ENCODE measurements around the gene CACFD1.

The CACFD1 gene

DNA sequence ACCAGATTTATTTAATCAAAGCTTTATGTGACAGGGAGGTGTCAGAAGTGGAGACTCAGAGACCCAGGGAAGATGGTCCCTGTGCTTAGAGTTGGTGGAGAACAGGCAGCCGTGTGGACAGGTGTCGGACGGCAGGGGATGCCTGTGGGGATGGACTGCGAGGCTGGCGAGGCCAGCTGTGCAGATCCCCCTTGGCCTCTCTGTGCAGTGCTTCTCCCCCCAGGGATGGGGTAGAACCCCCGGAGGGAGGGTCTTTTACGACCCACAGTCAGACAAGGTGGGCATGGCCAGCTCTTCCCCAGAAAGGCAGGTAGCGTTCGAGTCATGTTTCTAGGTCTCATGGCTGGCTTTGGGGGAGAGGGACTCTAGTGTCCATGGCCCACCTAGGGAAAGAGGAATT is 23.8 kb downstream of the CACFD1 start:
- DNase-seq (ENCODE audit: low spot score), result no peak

DNA sequence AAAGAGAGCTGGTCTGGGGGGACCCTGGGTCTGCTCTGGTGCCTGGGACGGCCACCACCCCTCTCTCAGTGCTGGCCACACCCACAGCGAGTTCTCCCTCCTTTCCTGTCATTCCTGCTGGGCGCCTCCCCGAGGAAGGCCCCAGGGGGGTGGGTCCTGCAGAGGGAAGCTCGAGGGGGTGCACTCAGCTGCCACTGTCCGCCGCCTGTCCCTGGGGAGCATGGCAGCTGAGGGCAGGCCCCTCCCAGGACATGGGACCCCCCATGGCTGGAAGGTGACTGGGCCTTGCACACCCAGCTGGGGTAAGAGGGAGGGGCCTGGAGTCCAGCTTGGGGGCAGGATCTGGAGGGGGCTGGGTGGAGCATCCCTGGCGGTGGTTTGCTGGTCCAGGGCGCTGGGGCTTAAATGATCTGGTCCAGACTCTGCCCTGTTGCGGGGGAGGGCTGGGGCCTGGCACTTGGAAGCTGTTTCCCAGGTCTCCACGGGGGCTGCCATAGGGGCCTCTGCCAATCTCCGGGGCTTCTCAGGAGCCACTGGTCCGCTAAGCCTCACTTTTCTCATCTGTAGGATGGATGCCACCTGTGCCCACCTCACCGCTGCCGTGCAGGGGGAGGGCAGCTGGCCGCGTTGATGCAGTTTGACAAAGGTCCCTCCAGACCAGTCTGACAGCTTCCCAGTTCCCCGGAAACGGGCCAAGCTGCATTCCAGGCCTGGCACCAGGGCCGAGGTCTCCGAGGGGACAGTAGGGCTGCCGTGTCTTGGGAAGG is 25.1 kb downstream of the CACFD1 start:
- DNase-seq (ENCODE audit: low spot score), result no peak

DNA sequence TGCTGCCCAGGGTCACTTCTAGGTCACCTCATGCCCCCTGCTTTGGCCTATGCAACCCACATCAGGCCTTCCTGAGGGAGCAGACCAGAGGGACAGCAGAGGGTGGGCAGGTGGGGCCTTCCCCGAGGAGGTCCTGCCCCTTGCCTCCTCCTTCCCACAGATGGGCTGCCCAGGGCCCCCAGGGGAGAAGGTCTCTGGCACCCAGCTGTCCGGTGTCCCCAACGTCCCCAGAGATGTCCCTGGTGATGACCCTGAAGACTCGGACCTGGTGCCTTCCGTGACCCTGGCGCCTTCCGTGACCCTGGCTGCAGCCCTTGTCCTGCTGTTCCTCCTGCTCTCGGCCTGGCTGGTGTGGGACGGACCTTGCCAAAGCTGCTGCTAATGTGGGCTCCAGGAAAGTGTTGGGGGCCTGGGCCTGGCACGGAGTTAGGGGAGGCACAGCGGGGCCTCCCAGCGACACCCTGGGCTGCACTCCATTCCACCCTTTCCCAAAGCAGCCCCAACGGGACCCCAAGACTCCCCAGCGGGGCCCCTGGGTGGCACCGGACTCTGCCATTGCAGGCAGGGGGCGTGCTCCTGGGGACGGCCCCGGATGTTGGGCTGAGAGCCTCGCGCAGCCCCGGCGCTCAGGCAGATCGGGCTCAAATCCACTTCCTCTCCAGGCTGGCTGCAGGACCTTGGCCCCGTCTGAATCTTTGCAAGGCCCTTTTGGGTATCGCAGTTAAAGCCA is 25.9 kb downstream of the CACFD1 start:
- no peak for DNase-seq (ENCODE audit: low spot score)

DNA sequence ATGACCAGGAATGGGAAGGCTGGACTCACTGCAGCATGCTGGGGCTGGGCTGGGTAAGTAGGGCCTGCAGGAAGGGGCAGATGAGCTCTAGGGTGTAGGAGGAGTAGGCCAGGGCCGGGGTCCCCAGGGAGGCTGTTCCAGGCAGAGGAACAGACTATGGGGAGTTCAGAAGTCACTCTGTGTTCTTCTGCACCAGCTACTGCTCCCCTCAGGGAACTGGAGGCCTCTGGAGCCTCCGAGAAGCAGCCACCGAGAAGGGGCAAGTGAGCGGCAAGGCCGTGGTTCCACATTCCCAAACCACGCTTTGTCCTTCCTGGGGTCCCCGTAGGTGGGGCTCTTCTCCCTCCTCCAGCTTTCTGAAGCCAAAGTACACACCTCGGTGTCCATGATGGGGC is 27.6 kb downstream of the CACFD1 start:
- no peak for DNase-seq (ENCODE audit: low spot score)

DNA sequence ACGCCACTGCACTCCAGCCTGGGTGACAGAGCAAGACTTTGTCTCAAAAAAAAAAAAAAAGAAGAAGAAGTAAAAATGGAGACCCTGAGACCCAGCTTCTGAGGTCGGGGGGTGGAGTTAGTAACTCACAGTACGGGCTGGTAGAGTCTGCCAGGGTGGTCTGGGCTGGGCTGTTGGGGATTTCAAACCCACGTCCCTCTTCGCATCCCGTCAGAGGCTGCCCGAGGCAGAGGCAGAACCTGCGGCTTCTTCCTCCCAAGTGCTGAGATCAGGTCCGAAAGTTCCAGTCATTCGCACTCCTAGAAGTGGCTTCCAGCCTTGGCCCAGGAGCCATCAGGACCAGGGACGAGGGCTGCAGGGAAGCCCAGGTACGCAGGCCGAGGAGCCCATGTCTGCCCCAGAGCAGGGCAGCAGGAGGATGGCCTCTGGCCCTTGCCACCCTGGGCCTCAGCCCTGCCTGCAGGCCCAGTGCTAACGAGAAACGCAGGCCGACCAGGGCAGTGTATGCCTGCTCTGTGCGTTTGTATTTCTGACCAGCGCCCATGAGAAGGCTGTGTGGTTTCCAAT is 29.0 kb downstream of the CACFD1 start:
- no peak for DNase-seq (ENCODE audit: low spot score)

DNA sequence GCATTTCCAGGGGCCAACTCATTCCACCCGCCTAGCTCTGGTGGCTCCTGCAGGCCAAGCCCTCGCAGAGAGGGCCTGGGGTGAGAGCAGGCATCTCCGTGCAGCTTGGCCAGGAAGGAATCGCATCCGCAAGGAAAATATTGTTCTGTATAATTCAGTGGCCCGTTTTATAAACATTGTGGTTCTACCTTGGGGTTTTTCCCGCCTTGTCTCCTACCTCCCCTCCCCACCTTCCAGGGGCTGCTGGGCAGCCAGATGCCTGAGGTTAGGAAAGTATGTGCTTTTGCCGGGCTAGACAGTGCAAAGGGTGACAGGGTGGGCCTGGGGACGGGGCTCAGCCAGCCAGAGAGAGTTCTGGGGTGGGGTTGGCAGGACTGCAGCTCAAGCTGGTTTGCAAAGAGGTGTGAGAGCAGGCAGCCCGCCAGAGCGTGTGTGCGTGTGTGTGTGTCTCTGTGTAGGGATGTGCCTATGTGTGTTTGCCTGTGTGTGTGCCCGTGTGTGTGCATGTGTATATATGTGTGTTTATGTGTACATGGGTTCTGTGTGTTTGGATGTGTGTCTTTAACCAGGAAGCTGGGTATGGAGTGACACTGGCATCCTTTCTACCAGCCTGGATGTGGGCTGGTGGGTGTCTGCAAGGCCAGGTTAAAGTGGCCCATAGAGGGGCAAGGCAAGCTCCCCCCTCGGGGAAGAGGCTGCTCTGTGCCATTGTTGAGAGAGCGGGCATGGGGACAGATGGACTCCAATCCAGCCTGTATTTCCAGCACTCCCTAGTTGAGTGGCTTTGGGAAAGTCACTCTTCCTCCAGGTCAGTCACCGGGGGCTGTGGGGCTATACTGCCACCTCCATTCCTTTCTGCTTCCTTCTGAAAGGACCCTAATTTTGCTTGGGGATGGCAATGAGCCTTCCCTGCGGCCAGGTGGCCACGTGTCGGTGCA is 29.7 kb downstream of the CACFD1 start:
- DNase-seq (ENCODE audit: low spot score), result no peak

DNA sequence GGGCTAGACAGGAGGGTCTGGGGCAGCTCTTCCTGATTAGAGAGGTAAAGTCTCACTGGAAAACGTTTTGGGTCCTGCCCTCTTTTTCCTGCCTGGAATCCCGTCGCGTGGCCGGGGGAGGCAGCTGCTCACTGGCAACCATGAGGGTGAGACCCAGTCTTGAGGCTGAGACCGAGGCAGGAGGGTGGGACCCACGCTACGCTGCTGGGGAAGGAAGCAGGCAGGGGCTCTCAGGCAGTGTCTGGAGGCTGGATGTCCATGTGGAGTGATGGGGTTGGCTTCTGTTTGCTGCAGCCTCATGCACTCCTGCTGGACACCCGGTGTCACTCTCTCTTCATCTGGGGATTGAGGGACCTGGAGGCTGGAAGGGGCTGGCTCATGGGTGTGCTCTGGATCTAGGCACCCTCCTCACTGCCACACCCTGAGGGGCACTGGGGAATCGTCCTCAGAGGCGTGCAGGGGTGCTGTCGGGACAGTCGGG is 30.5 kb downstream of the CACFD1 start:
- no peak for DNase-seq (ENCODE audit: low spot score)

DNA sequence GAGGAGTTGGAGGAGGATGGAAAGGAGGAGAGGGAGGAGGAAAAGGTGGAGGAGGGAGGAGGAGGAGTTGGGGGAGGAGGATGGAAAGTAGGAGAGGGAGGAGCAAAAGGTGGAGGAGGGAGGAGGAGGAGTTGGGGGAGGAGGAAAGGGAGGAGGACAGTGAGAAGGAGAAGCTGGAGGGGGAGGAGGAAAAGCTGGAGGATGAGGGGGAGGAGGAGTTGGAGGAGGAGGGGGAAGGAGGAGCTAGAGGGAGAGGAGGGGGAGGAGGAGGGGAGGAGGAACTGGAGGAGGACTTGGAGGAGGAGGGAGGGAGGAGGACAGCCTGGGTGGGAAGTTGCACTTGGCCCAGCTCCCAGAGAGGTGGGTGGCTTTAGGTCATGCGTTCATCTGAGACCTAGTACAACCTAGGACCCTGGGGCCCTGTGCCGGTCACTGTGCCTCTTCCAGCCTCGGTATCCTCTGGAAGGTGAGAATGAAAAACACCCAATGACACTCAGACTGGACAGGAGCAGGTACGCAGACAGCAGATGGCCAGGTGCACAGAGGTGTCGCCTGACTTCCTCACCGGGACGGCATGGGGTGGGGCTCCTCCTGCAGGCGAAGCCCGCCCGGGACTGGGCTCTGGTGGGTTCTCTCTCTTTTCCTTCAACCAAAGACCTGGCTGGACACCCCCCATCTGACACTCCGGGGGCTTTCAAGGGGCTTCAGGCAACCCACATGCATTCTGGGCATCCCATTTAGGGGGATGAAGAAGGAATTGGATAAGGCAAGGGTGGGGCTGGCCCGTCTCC is 31.3 kb downstream of the CACFD1 start:
- DNase-seq (ENCODE audit: low spot score), result no peak

DNA sequence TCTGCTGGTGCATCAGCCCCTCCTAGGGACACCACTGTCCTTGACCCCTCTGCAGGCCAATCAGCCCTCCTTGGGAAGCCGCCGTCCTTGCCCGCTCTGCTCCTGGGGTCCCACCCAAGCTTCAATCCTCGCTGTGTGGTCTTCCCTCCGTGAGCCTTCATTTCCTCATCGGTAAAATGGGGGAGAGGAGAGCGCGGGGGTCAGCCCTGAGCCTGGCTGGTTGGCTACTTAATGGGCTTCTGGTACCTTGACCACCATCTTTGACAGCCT is 31.8 kb downstream of the CACFD1 start:
- no peak for DNase-seq (ENCODE audit: low spot score)

DNA sequence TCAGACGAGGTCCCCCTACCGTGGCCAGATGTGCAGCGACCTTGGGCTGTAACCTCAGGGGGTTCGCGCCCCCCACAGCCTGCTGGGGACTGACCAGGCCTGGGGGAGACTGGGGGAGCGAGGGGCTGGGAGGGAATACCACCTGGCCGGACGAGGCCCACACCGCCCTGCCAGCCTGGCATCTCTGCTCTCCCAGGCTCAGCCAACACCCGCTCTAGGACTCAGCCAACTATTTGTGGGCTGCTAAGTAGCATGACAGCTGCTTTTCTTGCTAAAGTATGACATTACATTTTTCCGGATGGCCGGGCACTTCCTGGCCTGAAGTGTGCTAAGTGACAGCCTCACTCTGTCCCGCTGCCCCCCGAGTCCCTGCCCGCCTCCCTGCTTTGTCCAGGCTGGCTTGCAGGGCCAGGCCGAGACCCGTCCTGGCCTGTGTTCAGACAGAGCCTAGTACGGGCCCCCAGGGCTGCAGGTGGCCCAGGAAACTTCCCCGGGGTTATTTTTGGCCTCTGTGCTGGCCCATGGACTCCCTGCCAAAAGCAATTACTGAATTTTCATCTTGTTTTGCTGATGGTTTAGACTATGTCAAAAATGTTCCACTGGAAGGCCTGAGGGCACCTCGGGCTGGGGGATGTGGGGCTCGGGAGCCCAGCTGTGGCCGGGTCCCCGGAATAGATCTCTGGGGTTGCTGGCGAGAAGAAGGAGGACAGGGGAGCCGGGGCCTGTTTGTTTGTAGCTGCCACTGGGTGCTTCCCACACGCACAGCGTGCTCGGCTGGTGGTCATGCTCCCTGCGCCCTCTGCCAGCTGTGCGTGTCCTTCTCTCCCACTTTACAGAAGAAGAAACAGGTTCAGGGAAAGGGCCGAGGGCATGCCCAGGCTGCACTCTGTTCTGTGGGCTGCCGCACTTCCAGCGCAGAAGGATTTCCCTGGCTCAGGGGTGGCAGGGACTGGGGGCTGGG is 32.6 kb downstream of the CACFD1 start:
- DNase-seq (ENCODE audit: low spot score), result no peak

DNA sequence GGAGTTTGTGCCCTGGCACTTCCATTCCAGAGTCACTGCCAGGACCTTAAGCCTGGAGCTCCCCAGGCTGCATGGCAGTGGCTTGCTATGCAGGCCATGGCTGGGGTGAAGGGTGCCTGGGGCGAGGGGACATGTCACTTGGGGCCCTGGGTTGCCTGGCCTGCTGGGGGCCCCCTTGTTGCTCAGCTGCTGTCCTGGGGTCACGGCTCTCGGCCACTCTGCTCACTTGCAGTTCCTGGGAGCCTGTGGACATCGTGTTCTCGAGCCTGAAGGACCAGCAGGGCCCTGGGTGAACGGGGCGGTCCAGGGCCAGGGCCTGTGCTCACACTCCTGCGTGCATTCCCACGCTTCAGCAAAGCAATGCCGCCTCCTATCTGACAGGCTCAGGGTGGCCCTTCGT is 33.6 kb downstream of the CACFD1 start:
- DNase-seq (ENCODE audit: low spot score), result no peak

DNA sequence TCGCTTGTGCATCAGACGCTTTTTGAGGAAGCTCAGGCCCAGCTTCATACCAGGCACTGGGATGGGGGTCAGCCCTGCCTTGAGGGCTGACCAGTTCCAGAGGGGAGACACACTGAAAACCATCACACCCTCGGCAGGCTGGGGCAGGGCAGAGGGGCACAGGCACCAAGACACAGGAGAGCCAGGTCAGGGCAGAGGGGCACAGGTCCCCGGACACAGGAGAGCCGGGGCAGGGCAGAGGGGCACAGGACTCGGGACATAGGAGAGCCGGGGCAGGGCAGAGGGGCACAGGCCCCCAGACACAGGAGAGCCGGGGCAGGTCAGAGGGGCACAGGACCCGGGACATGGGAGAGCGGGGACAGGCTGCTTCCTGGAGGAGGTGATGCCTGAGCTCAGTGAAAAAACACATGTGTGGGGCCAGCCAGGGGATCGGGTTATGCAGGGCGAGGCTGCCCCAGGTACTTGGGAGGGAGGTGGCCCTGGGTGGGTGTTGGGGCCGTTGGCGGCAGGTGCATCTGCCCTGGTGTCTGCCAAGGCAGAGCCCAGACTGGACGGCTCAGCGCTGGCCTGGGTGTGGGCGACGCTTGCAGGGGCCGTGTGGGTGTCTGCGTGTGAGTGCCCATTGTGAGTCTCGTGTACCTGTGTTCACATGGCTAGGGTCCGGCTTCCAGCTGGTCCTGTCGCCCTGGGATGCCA is 34.2 kb downstream of the CACFD1 start:
- DNase-seq (ENCODE audit: low spot score), result no peak

DNA sequence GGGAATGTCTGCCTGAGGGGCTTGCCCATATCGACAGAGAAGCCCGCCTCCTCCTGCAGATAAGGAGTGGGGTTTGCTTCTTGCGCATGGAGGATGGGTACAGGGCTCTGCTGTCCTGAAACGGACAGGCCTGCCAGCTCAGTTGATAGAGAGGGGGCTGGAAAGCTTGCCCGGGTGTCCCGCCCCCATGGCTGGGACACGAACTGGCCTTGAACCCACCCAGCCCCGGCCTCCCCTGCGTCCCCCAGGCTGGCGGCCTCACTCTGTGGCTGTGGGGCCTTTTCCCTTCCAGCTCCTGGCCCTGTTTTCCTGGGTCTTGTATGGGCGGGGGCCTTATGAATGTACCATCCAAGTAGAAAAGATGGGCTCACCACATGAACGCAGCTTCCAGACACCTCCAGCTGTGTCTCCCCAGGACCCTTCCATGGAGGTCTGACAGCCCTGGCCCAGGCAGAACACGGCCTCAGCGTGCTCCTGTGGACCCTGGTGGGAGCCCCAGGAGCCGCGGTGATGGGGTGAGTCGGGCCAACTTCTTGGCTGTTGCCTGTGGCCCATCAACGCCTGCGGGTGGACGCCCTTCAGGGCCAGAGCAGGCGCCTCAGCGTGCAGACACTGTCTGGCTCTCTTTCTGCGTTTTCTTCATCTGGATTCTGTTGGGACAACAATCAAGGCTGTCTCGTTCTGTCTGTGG is 35.0 kb downstream of the CACFD1 start:
- no peak for DNase-seq (ENCODE audit: low spot score)

DNA sequence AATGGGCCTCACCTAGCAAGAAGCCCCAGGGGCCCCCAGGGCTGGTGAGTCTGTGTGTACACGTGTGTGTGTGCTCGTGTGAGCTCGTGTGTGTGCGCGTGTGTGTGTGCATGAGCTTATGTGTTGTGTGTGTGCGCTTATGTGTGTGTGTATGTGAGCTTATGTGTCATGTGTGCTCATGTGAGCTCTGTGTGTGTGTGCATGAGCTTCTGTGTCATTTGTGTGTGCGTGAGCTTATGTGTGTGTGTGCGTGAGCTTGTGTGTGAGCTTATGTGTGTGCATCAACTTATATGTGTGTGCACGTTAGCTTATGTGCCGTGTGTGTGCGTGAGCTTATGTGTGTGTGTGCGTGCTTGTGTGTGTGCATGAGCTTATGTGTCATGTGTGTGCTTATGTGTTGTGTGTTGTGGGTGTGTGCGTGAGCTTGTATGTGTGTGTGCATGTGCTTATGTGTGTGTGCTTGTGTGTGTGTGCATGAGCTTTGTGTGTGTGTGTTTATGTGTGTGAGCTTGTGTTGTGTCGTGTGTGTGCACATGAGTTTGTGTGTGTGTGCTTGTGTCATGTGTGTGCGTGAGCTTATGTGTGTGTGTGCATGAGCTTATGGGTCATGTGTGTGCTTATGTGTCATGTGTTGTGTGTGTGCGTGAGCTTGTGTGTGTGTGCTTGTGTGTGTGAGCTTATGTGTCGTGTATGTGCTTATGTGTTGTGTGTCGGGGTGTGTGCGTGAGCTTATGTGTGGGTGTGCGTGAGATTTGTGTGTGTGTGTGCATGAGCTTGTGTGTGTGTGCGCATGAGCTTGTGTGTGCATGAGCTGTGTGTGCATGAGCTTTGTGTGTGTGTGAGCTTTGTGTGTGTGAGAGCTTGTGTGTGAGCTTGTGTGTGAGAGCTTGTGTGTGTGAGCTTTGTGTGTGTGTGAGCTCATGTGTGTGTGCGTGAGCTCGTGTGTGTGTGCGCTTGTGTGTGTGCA is 35.8 kb downstream of the CACFD1 start:
- no peak for DNase-seq (ENCODE audit: low spot score)

DNA sequence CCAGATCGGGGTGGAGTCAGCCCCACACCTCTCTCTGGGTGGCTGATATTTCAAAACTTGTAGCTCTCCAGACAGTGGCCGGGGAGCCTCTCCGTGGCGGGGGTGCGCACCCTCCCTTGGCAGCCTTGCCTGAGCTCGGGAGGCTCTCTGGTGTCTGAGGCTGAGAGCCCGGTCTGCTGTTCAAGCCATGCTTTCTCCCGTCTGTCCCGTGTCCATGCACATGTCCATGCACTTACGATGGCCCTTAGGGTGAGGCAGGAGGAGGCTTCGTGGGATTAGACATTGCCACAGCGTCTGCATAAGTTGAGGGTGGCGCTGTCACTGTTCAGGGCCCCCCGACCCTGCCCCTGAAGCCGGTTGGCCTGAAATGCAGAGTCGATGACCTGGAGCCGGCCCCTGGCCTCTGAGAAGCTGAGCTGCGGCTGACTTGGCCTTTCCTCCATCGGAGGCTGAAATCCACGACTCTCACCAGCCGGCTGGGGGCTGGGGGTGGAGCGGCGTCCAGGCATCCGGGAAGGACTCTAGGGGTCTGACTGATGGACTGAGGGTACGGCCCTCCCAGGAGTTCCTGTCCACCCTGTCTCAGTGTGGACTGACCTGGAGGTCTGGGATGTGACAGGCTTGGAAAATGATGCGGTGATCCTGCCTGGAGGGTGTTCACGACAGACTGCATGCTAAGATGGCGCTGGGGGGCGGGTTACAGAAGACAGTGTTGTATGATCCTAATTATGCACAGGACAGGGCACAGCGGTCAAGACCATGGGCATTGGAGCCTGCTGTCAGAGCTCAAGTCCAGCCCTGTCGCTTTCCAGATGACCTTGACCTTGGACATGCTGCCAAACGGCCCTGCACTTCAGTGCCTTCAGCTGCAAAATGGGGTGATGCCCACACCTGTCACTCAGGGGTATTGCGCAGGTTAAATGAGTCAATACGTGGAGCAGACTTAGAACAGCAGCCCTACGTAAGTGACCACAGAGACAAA is 37.4 kb downstream of the CACFD1 start:
- no peak for DNase-seq (ENCODE audit: low spot score)

DNA sequence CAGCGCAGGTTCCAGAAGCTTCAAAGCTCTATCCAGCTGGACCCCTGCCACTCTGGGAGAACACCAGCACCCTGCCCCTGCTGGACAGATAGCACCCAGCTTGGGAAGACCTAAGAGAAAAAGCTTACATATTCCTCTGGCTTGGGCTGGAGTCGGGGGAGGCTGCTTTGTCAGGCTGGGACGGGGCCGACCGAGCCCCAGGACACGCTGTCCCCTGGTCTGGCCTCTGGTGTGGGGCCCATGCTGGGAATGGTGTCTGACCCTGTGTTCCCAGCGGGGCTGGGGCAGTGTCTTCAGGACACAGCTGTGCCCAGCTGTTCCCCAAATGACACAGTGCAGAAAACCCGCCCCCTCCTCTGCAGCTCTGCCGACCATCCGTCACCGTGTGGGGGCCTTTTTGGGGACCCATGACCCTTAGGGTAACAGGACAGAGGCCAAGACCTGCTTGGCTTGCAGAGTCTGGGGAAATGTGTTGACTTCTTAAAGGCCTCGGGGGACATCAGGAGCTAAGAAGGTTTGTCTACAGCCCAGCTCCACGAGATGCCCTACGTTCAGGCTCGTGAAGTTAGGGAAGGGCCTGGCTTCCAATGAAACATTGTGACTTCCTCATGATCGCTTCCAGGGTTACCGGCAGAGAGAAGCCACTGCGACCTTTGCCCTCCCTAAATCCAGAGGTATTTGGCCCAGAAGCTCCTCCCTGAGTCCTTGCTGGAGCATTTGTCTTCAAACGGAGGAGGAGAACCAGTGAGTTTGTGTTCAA is 39.5 kb downstream of the CACFD1 start:
- DNase-seq (ENCODE audit: low spot score), result no peak

Data from globus pallidus (tissue), 1 donor.